ENCODE data around the gene CDH4. TPM values are rescaled to one million over a fixed set of nuclear protein-coding genes. Genes with fewer than 3 reads are reported as not detected.

CDH4 gene
- total RNA-seq, 1 experiment from 2014 or later = not detected

DNA sequence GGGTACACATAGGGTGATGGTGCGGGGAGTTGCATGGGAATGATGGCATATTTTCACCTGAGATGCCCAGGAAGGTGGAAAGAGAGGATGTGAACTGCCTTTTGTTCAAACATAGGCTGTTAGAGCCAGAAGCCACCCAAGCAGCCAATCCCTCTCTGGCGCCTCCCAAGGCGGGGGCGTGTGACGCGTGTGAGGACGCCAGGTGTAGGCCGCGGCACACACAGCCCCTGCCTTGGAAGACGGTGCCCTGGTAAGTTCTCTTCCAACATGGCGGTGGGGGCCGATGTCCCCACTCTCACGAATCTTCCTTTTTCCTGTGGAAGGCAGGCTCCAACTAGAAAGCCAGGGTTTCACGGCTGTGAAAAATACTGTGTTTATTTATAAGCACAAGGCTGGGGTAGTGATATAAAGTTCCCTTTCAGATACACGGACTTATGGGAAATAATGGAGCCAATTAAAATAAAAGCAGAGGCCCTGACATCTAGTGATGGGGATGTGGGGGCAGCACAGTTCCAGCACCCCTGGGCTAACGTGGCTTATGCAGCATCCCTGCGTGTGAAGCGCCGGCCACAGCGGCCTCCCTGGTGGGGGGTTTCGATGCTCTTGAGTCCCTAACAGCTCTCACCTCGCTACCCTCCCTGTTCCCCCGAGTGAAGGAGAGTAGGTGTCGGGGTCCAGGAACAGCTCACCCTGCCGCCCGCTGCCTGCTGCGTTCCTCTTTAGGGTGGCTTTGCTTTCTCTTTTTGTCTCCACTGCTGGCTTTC, 28.3 kb downstream of the CDH4 start:
- Histone ChIP-seq H3K4me2 (ENCODE audit: low read depth, low read length, poor library complexity, severe bottlenecking) (no peak overlapping the region), H3K9me2 (replicated peaks; ENCODE audit: insufficient read depth, low read length) (no peaks in the 10 kb centered on the region), H3K27me3 (ENCODE audit: low read length) (no peaks in the 10 kb centered on the region), H3K4me1 (ENCODE audit: low read length) (no peaks in the 10 kb centered on the region), H2AFZ (ENCODE audit: low read length) (no peak overlapping the region), H3K9ac (ENCODE audit: low read length) (no peak overlapping the region), H3K4me3 (ENCODE audit: low read length) (no peak overlapping the region), H3K79me2 (ENCODE audit: low read length) (no peaks in the 10 kb centered on the region), H3K36me3 (ENCODE audit: insufficient read depth, low read length) (no peaks in the 10 kb centered on the region), H4K20me1 (ENCODE audit: insufficient read depth, low read depth, low read length) (no peaks in the 10 kb centered on the region), H3K27ac (ENCODE audit: low read length) (no peak overlapping the region), H3K9me3 (ENCODE audit: low read length) (peaks cover 7% of the 10 kb centered on the region; the same call in 1 of the 2 replicates)
- DNase-seq = no peak

GRCh38 chr20:61281286-61281795, 29.3 kb downstream of the CDH4 start:
- no peak overlapping the region for H3K9ac ChIP-seq (ENCODE audit: low read length)
- no peak for DNase-seq
- H3K9me3 ChIP-seq (ENCODE audit: low read length) = peaks cover 7% of the 10 kb centered on the region; the same call in 1 of the 2 replicates
- no peaks in the 10 kb centered on the region for H3K27me3 ChIP-seq (ENCODE audit: low read length)
- H3K4me2 ChIP-seq (ENCODE audit: low read depth, low read length, poor library complexity, severe bottlenecking) = no peak overlapping the region
- H3K27ac ChIP-seq (ENCODE audit: low read length) = no peak overlapping the region
- no peaks in the 10 kb centered on the region for H3K9me2 ChIP-seq (replicated peaks; ENCODE audit: insufficient read depth, low read length)
- H3K79me2 ChIP-seq (ENCODE audit: low read length) = no peaks in the 10 kb centered on the region
- H3K4me3 ChIP-seq (ENCODE audit: low read length) = no peak overlapping the region
- no peaks in the 10 kb centered on the region for H4K20me1 ChIP-seq (ENCODE audit: insufficient read depth, low read depth, low read length)
- no peaks in the 10 kb centered on the region for H3K4me1 ChIP-seq (ENCODE audit: low read length)
- H2AFZ ChIP-seq (ENCODE audit: low read length) = no peak overlapping the region
- H3K36me3 ChIP-seq (ENCODE audit: insufficient read depth, low read length) = no peaks in the 10 kb centered on the region

GRCh38 chr20:61284752-61285151, 32.7 kb downstream of the CDH4 start:
- Histone ChIP-seq H4K20me1 (ENCODE audit: insufficient read depth, low read depth, low read length) (no peaks in the 10 kb centered on the region), H3K9me3 (ENCODE audit: low read length) (peaks cover 7% of the 10 kb centered on the region; the same call in 1 of the 2 replicates), H3K36me3 (ENCODE audit: insufficient read depth, low read length) (no peaks in the 10 kb centered on the region), H3K4me1 (ENCODE audit: low read length) (no peaks in the 10 kb centered on the region), H3K27me3 (ENCODE audit: low read length) (no peaks in the 10 kb centered on the region), H2AFZ (ENCODE audit: low read length) (no peak overlapping the region), H3K4me2 (ENCODE audit: low read depth, low read length, poor library complexity, severe bottlenecking) (no peak overlapping the region), H3K9me2 (replicated peaks; ENCODE audit: insufficient read depth, low read length) (no peaks in the 10 kb centered on the region), H3K27ac (ENCODE audit: low read length) (no peak overlapping the region), H3K9ac (ENCODE audit: low read length) (no peak overlapping the region), H3K4me3 (ENCODE audit: low read length) (no peak overlapping the region), H3K79me2 (ENCODE audit: low read length) (no peaks in the 10 kb centered on the region)
- no peak for DNase-seq

- no peaks in the 10 kb centered on the region for H3K79me2 ChIP-seq (ENCODE audit: low read length)
- H3K36me3 ChIP-seq (ENCODE audit: insufficient read depth, low read length) = no peaks in the 10 kb centered on the region
- no peak overlapping the region for H3K9ac ChIP-seq (ENCODE audit: low read length)
- H4K20me1 ChIP-seq (ENCODE audit: insufficient read depth, low read depth, low read length) = no peaks in the 10 kb centered on the region
- H3K9me2 ChIP-seq (replicated peaks; ENCODE audit: insufficient read depth, low read length) = no peaks in the 10 kb centered on the region
- H2AFZ ChIP-seq (ENCODE audit: low read length) = no peak overlapping the region
- no peaks in the 10 kb centered on the region for H3K27me3 ChIP-seq (ENCODE audit: low read length)
- no peak for DNase-seq
- no peaks in the 10 kb centered on the region for H3K4me1 ChIP-seq (ENCODE audit: low read length)
- peaks cover 7% of the 10 kb centered on the region; the same call in 1 of the 2 replicates for H3K9me3 ChIP-seq (ENCODE audit: low read length)
- H3K4me2 ChIP-seq (ENCODE audit: low read depth, low read length, poor library complexity, severe bottlenecking) = no peak overlapping the region
- no peak overlapping the region for H3K4me3 ChIP-seq (ENCODE audit: low read length)
- no peak overlapping the region for H3K27ac ChIP-seq (ENCODE audit: low read length)
These were observed 33.1 kb downstream of the CDH4 start for GRCh38 chr20:61285152-61285645.

DNA sequence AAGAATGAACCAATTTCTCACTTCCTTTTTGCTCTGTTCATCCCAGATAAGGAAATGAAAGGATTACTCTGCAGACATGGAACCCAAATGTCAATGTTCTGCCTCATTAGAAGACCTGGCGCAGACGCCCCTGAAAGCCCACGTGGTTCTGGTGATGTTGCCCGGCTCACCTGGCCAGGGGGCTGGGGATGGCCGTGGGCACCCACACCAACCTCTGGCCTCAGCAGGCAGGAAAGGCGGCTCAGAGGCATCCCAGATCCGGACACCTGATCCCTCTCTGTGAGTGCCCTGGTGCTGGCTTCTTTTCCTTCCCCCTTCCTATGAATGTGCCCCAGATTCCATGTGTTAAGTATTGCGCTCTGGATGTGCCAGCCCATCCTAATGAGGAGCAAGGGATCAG, 33.6 kb downstream of the CDH4 start:
- Histone ChIP-seq H3K4me2 (ENCODE audit: low read depth, low read length, poor library complexity, severe bottlenecking) (no peak overlapping the region), H3K27me3 (ENCODE audit: low read length) (no peaks in the 10 kb centered on the region), H3K36me3 (ENCODE audit: insufficient read depth, low read length) (no peaks in the 10 kb centered on the region), H3K4me1 (ENCODE audit: low read length) (no peaks in the 10 kb centered on the region), H3K4me3 (ENCODE audit: low read length) (no peak overlapping the region), H3K9ac (ENCODE audit: low read length) (no peak overlapping the region), H2AFZ (ENCODE audit: low read length) (no peak overlapping the region), H4K20me1 (ENCODE audit: insufficient read depth, low read depth, low read length) (no peaks in the 10 kb centered on the region), H3K27ac (ENCODE audit: low read length) (no peak overlapping the region), H3K9me2 (replicated peaks; ENCODE audit: insufficient read depth, low read length) (no peaks in the 10 kb centered on the region), H3K9me3 (ENCODE audit: low read length) (peaks cover 7% of the 10 kb centered on the region; the same call in 1 of the 2 replicates), H3K79me2 (ENCODE audit: low read length) (no peaks in the 10 kb centered on the region)
- DNase-seq = no peak

DNA sequence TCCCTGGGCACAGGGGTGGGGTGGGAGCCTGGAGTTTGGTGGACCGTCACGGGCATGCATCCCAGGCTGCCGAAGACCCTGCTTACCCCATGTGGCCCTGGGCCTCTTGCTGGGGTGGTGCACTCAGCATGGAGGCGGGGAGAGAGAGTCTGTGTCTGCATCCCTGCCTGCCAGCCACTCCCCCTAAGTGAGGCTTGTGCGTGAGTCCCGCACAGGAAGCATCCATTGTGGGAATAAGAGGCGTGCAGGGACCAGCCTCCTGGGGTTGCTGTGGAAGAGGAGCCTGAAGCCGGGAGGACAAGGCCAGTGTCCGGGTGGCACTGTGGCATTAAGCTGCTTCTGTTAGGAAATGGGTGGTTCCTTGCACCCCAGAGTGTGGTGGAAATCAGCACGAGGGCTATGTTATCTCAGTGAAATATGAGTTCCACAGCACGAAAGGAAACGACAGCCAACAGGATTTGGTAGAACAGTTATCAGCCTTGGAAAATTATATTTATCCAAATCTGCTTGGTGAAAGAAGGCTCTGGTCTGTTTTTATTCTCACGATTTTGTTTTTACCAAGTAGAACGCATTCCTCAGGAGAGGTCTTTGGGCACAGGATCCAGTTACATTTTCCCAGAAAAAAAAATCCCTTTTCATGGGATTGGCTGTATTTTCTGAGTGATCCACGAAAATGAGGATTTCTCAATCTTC, 35.7 kb downstream of the CDH4 start:
- Histone ChIP-seq H3K36me3 (ENCODE audit: insufficient read depth, low read length) (no peaks in the 10 kb centered on the region), H3K9me2 (replicated peaks; ENCODE audit: insufficient read depth, low read length) (no peaks in the 10 kb centered on the region), H3K4me1 (ENCODE audit: low read length) (no peaks in the 10 kb centered on the region), H2AFZ (ENCODE audit: low read length) (no peak overlapping the region), H3K9ac (ENCODE audit: low read length) (no peak overlapping the region), H3K4me2 (ENCODE audit: low read depth, low read length, poor library complexity, severe bottlenecking) (no peak overlapping the region), H4K20me1 (ENCODE audit: insufficient read depth, low read depth, low read length) (no peaks in the 10 kb centered on the region), H3K79me2 (ENCODE audit: low read length) (no peaks in the 10 kb centered on the region), H3K27ac (ENCODE audit: low read length) (no peak overlapping the region), H3K9me3 (ENCODE audit: low read length) (peaks cover 7% of the 10 kb centered on the region; the same call in 1 of the 2 replicates), H3K27me3 (ENCODE audit: low read length) (no peaks in the 10 kb centered on the region), H3K4me3 (ENCODE audit: low read length) (no peak overlapping the region)
- no peak for DNase-seq

- Histone ChIP-seq H3K4me1 (ENCODE audit: low read length) (no peaks in the 10 kb centered on the region), H3K4me2 (ENCODE audit: low read depth, low read length, poor library complexity, severe bottlenecking) (no peak overlapping the region), H3K9ac (ENCODE audit: low read length) (no peak overlapping the region), H3K36me3 (ENCODE audit: insufficient read depth, low read length) (no peaks in the 10 kb centered on the region), H3K9me3 (ENCODE audit: low read length) (peaks cover 5% of the 10 kb centered on the region; the same call in 1 of the 2 replicates), H4K20me1 (ENCODE audit: insufficient read depth, low read depth, low read length) (no peaks in the 10 kb centered on the region; the same call in 1 of the 2 replicates), H3K4me3 (ENCODE audit: low read length) (no peak overlapping the region), H3K9me2 (replicated peaks; ENCODE audit: insufficient read depth, low read length) (no peaks in the 10 kb centered on the region), H2AFZ (ENCODE audit: low read length) (no peak overlapping the region), H3K79me2 (ENCODE audit: low read length) (no peaks in the 10 kb centered on the region), H3K27ac (ENCODE audit: low read length) (no peak overlapping the region), H3K27me3 (ENCODE audit: low read length) (no peaks in the 10 kb centered on the region)
- DNase-seq = no peak
These were observed 36.3 kb downstream of the CDH4 start for GRCh38 chr20:61288331-61288784.

- no peaks in the 10 kb centered on the region for H3K9me2 ChIP-seq (replicated peaks; ENCODE audit: insufficient read depth, low read length)
- H3K79me2 ChIP-seq (ENCODE audit: low read length) = no peaks in the 10 kb centered on the region
- no peak overlapping the region for H3K4me3 ChIP-seq (ENCODE audit: low read length)
- H4K20me1 ChIP-seq (ENCODE audit: insufficient read depth, low read depth, low read length) = no peaks in the 10 kb centered on the region; the same call in 1 of the 2 replicates
- 0 out of 2 replicates have a peak, but pooled peaks cover 3% of the 10 kb centered on the region for H3K9me3 ChIP-seq (ENCODE audit: low read length)
- H3K9ac ChIP-seq (ENCODE audit: low read length) = no peak overlapping the region
- H2AFZ ChIP-seq (ENCODE audit: low read length) = no peak overlapping the region
- H3K36me3 ChIP-seq (ENCODE audit: insufficient read depth, low read length) = no peaks in the 10 kb centered on the region
- H3K27me3 ChIP-seq (ENCODE audit: low read length) = no peaks in the 10 kb centered on the region
- no peaks in the 10 kb centered on the region for H3K4me1 ChIP-seq (ENCODE audit: low read length)
- no peak overlapping the region for H3K27ac ChIP-seq (ENCODE audit: low read length)
- no peak for DNase-seq
- H3K4me2 ChIP-seq (ENCODE audit: low read depth, low read length, poor library complexity, severe bottlenecking) = no peak overlapping the region
These were observed 37.1 kb downstream of the CDH4 start for GRCh38 chr20:61289166-61289565.

All from Karpas-422 (cell line).